ENCODE data around the gene CHD2.

CHD2 gene

GRCh38 chr15:93072411-93073394 lies 172.6 kb downstream of the CHD2 start:
- DNase-seq, result no peak

GRCh38 chr15:93073465-93073952 lies 173.4 kb downstream of the CHD2 start:
- no peak for DNase-seq

GRCh38 chr15:93074599-93074998 lies 174.5 kb downstream of the CHD2 start:
- no peak for DNase-seq

DNA sequence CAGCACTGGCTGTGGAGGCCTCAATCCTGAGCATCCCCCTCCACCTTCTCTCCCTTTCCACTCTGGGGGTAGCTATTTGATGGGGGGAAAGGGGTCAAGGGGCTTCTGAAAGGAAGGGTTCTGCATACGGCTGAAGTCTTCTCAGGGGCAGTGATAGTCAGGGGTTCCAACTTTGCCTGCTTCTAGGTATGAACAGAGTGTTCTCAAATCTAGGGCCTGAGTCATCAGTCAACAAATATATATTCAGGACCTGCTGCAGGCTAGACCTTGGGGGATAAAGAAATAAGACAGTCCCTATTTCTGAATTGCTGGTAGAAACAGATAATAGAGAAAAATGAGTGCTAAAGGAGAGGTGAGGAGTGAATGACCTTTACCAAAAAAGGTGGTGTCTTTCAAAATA lies 176.1 kb downstream of the CHD2 start:
- DNase-seq, result no peak

- DNase-seq, result no peak
These were observed 176.8 kb downstream of the CHD2 start for GRCh38 chr15:93076875-93077274.

Data from stimulated activated naive CD4-positive, alpha-beta T cell (primary cell).